Keratinocyte (primary cell): ENCODE results near the gene CACNA1C. TPM values are rescaled to one million over a fixed set of nuclear protein-coding genes. Genes with fewer than 3 reads are reported as not detected.

Experiments
- DNase-seq: peaks from one replicate; pipeline ENCODE4 v3.0.0-alpha.2; 2011; ENCODE audit warnings: low read depth, missing footprints, low spot score
- FAIRE-seq: peaks from 2 replicates; lab custom pipeline; 2011; peaks lifted over from hg19 to GRCh38; lab: Jason Lieb, UNC
- H2AFZ ChIP-seq: 2 replicates; pipeline ENCODE4 v1.6.0; 2012; ENCODE audit warnings: low read length, control low read depth, inconsistent platforms; ENCODE audit not compliant: control insufficient read depth
- H3K27ac ChIP-seq: 2 replicates; pipeline ENCODE4 v1.5.1; 2011; ENCODE audit warnings: low read length; ENCODE audit not compliant: control insufficient read depth, insufficient read depth
- H3K27me3 ChIP-seq: 3 replicates; pipeline ENCODE4 v1.6.0; 2011; ENCODE audit warnings: low read length; ENCODE audit not compliant: control insufficient read depth, insufficient read depth; ENCODE audit errors: extremely low read depth
- H3K36me3 ChIP-seq, 2 experiments: 2 replicates in 1 of 2; 3 replicates in 1 of 2; pipeline ENCODE4 v1.5.1; 2011; ENCODE audit warnings: low read length in 2 of 2, mild to moderate bottlenecking in 1 of 2; ENCODE audit not compliant: control insufficient read depth in 2 of 2, insufficient read depth in 2 of 2; ENCODE audit errors: extremely low read depth in 1 of 2
- H3K4me1 ChIP-seq: 3 replicates; pipeline ENCODE4 v1.5.1; 2011; ENCODE audit warnings: low read length; ENCODE audit not compliant: control insufficient read depth, insufficient read depth; ENCODE audit errors: extremely low read depth
- H3K4me2 ChIP-seq: 3 replicates; pipeline ENCODE4 v1.6.0; 2011; ENCODE audit warnings: low read depth, low read length; ENCODE audit not compliant: control insufficient read depth, insufficient read depth; ENCODE audit errors: extremely low read depth
- H3K4me3 ChIP-seq, 3 experiments: fragments of 200-600 bp in 1 of 3; sonication (generic) in 1 of 3; 2 replicates in 2 of 3; 3 replicates in 1 of 3; pipeline ENCODE4 v1.5.1; 2011 to 2016; ENCODE audit warnings: low read length in 3 of 3, mild to moderate bottlenecking in 3 of 3, control low read depth in 2 of 3, inconsistent platforms in 1 of 3, low read depth in 1 of 3, mixed read lengths in 1 of 3, mixed run types in 1 of 3, moderate library complexity in 1 of 3; ENCODE audit not compliant: control insufficient read depth in 2 of 3, insufficient read depth in 2 of 3; ENCODE audit errors: extremely low read depth in 1 of 3
- H3K79me2 ChIP-seq: 2 replicates; pipeline ENCODE4 v1.6.0; 2012; ENCODE audit warnings: low read length; ENCODE audit not compliant: control insufficient read depth, insufficient read depth
- H3K9ac ChIP-seq: 3 replicates; pipeline ENCODE4 v1.6.0; 2011; ENCODE audit warnings: low read length; ENCODE audit not compliant: control insufficient read depth, insufficient read depth; ENCODE audit errors: extremely low read depth
- H3K9me1 ChIP-seq: 3 replicates; pipeline ENCODE4 v1.6.0; 2011; ENCODE audit warnings: low read length; ENCODE audit not compliant: control insufficient read depth, insufficient read depth; ENCODE audit errors: extremely low read depth
- H3K9me3 ChIP-seq: 2 replicates; pipeline ENCODE4 v1.5.1; 2012; ENCODE audit warnings: low read depth, low read length; ENCODE audit not compliant: control insufficient read depth
- H4K20me1 ChIP-seq: 3 replicates; pipeline ENCODE4 v1.6.0; 2011; ENCODE audit warnings: low read length; ENCODE audit not compliant: control insufficient read depth, insufficient read depth; ENCODE audit errors: extremely low read depth
- EZH2 ChIP-seq: IDR thresholded peaks from one replicate; pipeline ENCODE4 v1.6.1; 2012; ENCODE audit warnings: inconsistent platforms, mild to moderate bottlenecking, low read length, moderate library complexity
- dilution Hi-C: fragments of 300-500 bp; cut with MboI; formaldehyde crosslinking; loops from one replicate; pipeline ENCODE4 v1.7.0; 2020; ENCODE audit warnings: low sequenced_read_pairs; ENCODE audit not compliant: extremely low pct_ligation_motif_present
- polyA plus RNA-seq, 5 experiments: library from polyadenylated mRNA; depleted of rRNA in 3 of 5; stranded (reverse) in 3 of 5; stranded (forward) in 1 of 5; unstranded in 1 of 5; fragments of >200 nt; gene quantifications; 1 replicate in 1 of 5; 2 replicates in 3 of 5; 3 replicates in 1 of 5; pipeline versions ENCODE4 v1.2.1 to v1.2.3, GENCODE V29; 2011 to 2012; ENCODE audit warnings: missing spikeins in 2 of 5, low read depth in 1 of 5, low replicate concordance in 1 of 5
- TF ChIP-seq, protein P1 (sequence below), 3 experiments: IDR thresholded peaks in 1 of 3; conservative IDR thresholded peaks in 1 of 3; optimal IDR thresholded peaks in 1 of 3; 2 replicates in 2 of 3; 3 replicates in 1 of 3; pipeline versions ENCODE3 to v1.5.1; 2011; ENCODE audit warnings: low read length in 3 of 3, mild to moderate bottlenecking in 3 of 3, moderate library complexity in 2 of 3, control low read depth in 1 of 3, inconsistent platforms in 1 of 3; ENCODE audit not compliant: insufficient read depth in 2 of 3; ENCODE audit errors: extremely low read depth in 1 of 3

The CACNA1C gene
- polyA plus RNA-seq, 1 donor (not counting 4 experiments of a cell fraction or from before 2014, with no cell fraction given) = not detected

DNA sequence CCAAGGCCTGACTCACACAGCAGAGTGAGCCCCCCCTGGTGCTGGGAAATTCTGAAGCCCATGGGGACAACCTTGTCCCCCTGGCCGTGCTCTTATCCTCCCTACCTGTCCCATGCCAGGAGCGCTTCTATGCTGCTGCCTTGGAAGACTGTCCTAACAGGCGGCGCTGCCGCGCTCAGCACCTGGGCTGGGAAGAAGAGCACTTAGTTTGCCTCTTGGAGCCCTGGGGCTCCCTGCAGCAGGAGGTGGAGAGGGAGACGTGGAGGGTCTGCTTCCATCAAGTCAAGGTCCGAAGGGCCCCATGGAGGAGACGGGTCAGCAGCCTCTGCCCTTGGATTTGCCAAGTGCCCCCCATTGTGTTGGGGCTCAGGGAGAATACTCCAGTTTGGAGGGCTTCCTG, 300.5 kb downstream of the CACNA1C start:
- TF ChIP-seq, protein P1, sequence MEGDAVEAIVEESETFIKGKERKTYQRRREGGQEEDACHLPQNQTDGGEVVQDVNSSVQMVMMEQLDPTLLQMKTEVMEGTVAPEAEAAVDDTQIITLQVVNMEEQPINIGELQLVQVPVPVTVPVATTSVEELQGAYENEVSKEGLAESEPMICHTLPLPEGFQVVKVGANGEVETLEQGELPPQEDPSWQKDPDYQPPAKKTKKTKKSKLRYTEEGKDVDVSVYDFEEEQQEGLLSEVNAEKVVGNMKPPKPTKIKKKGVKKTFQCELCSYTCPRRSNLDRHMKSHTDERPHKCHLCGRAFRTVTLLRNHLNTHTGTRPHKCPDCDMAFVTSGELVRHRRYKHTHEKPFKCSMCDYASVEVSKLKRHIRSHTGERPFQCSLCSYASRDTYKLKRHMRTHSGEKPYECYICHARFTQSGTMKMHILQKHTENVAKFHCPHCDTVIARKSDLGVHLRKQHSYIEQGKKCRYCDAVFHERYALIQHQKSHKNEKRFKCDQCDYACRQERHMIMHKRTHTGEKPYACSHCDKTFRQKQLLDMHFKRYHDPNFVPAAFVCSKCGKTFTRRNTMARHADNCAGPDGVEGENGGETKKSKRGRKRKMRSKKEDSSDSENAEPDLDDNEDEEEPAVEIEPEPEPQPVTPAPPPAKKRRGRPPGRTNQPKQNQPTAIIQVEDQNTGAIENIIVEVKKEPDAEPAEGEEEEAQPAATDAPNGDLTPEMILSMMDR (optimal IDR thresholded peaks at IDR 0.05 in 1 of 3, IDR thresholded peaks at IDR 0.05 in 1 of 3, conservative IDR thresholded peaks at IDR 0.05 in 1 of 3; ENCODE audit: extremely low read depth in 1 of 3, insufficient read depth in 2 of 3, low read length in 3 of 3) = no peak
- no peak for TF ChIP-seq EZH2
- Histone ChIP-seq H3K4me2 (no peak overlapping the region), H3K9ac (no peak overlapping the region), H3K27me3 (no peaks in the 10 kb centered on the region), H3K27ac (no peak overlapping the region), H3K4me1 (no peaks in the 10 kb centered on the region), H2AFZ (no peak overlapping the region), H4K20me1 (no peaks in the 10 kb centered on the region), H3K9me3 (no peaks in the 10 kb centered on the region), H3K36me3 (no peaks in the 10 kb centered on the region), H3K79me2 (no peaks in the 10 kb centered on the region), H3K9me1 (no peaks in the 10 kb centered on the region), H3K4me3 (no peak overlapping the region)
- DNase-seq (no peak), FAIRE-seq (no peak)
- dilution Hi-C loops = no loop called here

DNA sequence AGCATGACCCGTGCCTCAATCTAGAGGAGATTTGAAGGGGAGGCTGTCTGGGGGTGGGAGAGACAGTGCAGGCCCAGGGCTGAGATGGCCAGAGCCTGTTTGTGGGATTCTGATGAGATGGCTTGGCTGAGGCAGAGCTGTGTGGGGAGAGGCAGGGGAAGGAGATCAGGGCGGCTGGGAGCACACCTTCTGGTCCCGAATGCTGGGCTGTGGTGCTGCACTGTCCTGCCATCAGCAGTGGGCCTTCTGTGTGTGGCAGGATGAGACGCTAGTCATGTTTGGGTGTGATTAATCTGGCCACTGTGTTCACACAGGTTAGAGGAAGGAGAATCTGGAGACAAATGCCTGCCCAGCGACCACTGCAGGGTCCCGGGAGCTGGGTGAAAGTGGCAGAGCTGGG, 300.9 kb downstream of the CACNA1C start:
- Histone ChIP-seq H3K4me3 (no peak overlapping the region), H3K4me1 (no peaks in the 10 kb centered on the region), H3K9me3 (no peaks in the 10 kb centered on the region), H3K79me2 (no peaks in the 10 kb centered on the region), H3K27me3 (no peaks in the 10 kb centered on the region), H3K36me3 (no peaks in the 10 kb centered on the region), H4K20me1 (no peaks in the 10 kb centered on the region), H3K9me1 (no peaks in the 10 kb centered on the region), H3K9ac (no peak overlapping the region), H3K27ac (no peak overlapping the region), H2AFZ (no peak overlapping the region), H3K4me2 (no peak overlapping the region)
- FAIRE-seq (no peak), DNase-seq (no peak)
- TF ChIP-seq, protein P1 (optimal IDR thresholded peaks at IDR 0.05 in 1 of 3, IDR thresholded peaks at IDR 0.05 in 1 of 3, conservative IDR thresholded peaks at IDR 0.05 in 1 of 3; ENCODE audit: extremely low read depth in 1 of 3, insufficient read depth in 2 of 3, low read length in 3 of 3) = no peak
- TF ChIP-seq EZH2 = no peak
- dilution Hi-C loops = no loop called here
